GM18907 (cell line): ENCODE measurements around the gene ART5.

Experiments
- ATAC-seq: cut with Tn5 transposase; IDR thresholded peaks from one replicate; pipeline ENCODE4 v1.9.1; 2021; ENCODE audit warnings: mild to moderate bottlenecking, moderate library complexity; ENCODE audit not compliant: unreplicated experiment

ART5 gene

GRCh38 chr11:3641701-3642070 is at the start of gene ART5:
ART5 (minus strand) TSS chr11:3641992; CDS start chr11:3641862, 130 bp downstream.
- ATAC-seq = no peak

- no peak for ATAC-seq
These were observed 45.0 kb upstream of the ART5 start for GRCh38 chr11:3686751-3687150.

GRCh38 chr11:3685923-3686322 is 44.1 kb upstream of the ART5 start:
- no peak for ATAC-seq

GRCh38 chr11:3684819-3685172 is 43.0 kb upstream of the ART5 start:
- no peak for ATAC-seq

GRCh38 chr11:3684129-3684818 is 42.5 kb upstream of the ART5 start:
- ATAC-seq = no peak

GRCh38 chr11:3683039-3683438 is 41.2 kb upstream of the ART5 start:
- no peak for ATAC-seq

- no peak for ATAC-seq
These were observed 37.3 kb upstream of the ART5 start for GRCh38 chr11:3679077-3679476.

GRCh38 chr11:3675971-3676370 is 34.2 kb upstream of the ART5 start:
- no peak for ATAC-seq

- ATAC-seq = no peak
These were observed 32.4 kb upstream of the ART5 start for GRCh38 chr11:3674189-3674588.

GRCh38 chr11:3671334-3672254 is 29.8 kb upstream of the ART5 start, which contains the start of gene CHRNA10:
CHRNA10 (minus strand) TSS chr11:3671384; CDS start chr11:3671312, 72 bp downstream.
- ATAC-seq = no peak

- no peak for ATAC-seq
These were observed 28.0 kb upstream of the ART5 start for GRCh38 chr11:3669742-3670183.

- no peak for ATAC-seq
These were observed 27.3 kb upstream of the ART5 start for GRCh38 chr11:3669128-3669527.

GRCh38 chr11:3667149-3668035 is 25.6 kb upstream of the ART5 start:
- no peak for ATAC-seq

- no peak for ATAC-seq
These were observed 24.3 kb upstream of the ART5 start for GRCh38 chr11:3666023-3666530.

GRCh38 chr11:3665336-3666022 is 23.7 kb upstream of the ART5 start:
- ATAC-seq = no peak

GRCh38 chr11:3664032-3664630 is 22.3 kb upstream of the ART5 start:
- no peak for ATAC-seq

- no peak for ATAC-seq
These were observed 21.1 kb upstream of the ART5 start for GRCh38 chr11:3662856-3663255.

GRCh38 chr11:3660960-3661359 is 19.2 kb upstream of the ART5 start:
- no peak for ATAC-seq

- ATAC-seq = no peak
These were observed 18.1 kb upstream of the ART5 start for GRCh38 chr11:3659595-3660515.
